Upper lobe of left lung (tissue), 6 donors: Measurements from ENCODE around the gene SULT1E1. TPM values are rescaled to one million over a fixed set of nuclear protein-coding genes. Genes with fewer than 3 reads are reported as not detected.

Experiments
- ATAC-seq, 2 donors: fragments of 200-7000 bp; cut with Tn5 transposase; one replicate each; pipeline ENCODE4 v1.9.1; 2022; ENCODE audit warnings: mild to moderate bottlenecking in 2 of 2, moderate library complexity in 2 of 2; ENCODE audit not compliant: low FRiP score in 2 of 2
- DNase-seq, 2 donors: peaks; one replicate each; pipeline ENCODE4 v3.0.0-alpha.2; 2019 to 2020
- H3K27ac ChIP-seq, 4 donors: fragments of 200-600 bp; sonication (generic); one replicate each; pipeline ENCODE4 v1.5.1; 2016 to 2019
- H3K27me3 ChIP-seq, 4 donors: fragments of 200-600 bp; sonication (generic); one replicate each; pipeline ENCODE4 v1.5.1; 2017 to 2019
- H3K36me3 ChIP-seq, 4 donors: fragments of 200-600 bp; sonication (generic); one replicate each; pipeline ENCODE4 v1.5.1; 2016 to 2019
- H3K4me1 ChIP-seq, 4 donors: fragments of 200-600 bp; sonication (generic); one replicate each; pipeline ENCODE4 v1.5.1; 2018 to 2019
- H3K4me3 ChIP-seq, 4 donors: fragments of 200-600 bp; sonication (generic); one replicate each; pipeline ENCODE4 v1.5.1; 2017 to 2019; ENCODE audit warnings: mild to moderate bottlenecking in 2 of 4, moderate library complexity in 1 of 4
- H3K9me3 ChIP-seq, 4 donors: fragments of 200-600 bp; sonication (generic); one replicate each; pipeline ENCODE4 v1.5.1; 2018 to 2019
- CTCF ChIP-seq, 6 experiments: fragments of 450-650 bp in 4 of 6; fragments of 200-600 bp in 2 of 6; sonication (generic) in 2 of 6; IDR thresholded peaks; one replicate each; pipeline ENCODE4 v1.5.1; 2016 to 2019; ENCODE audit warnings: antibody characterized with exemption in 6 of 6
- EP300 ChIP-seq, 4 donors: sonication (generic); formaldehyde crosslinking; IDR thresholded peaks; one replicate each; pipeline ENCODE4 v1.5.1; 2017; ENCODE audit warnings: antibody characterized with exemption in 4 of 4, control low read depth in 2 of 4
- POLR2A ChIP-seq, 4 donors: fragments of 450-650 bp; IDR thresholded peaks; one replicate each; pipeline ENCODE4 v1.5.1; 2016 to 2017; ENCODE audit warnings: antibody characterized with exemption in 4 of 4, mild to moderate bottlenecking in 2 of 4
- POLR2AphosphoS5 ChIP-seq, 2 donors: sonication (generic); formaldehyde crosslinking; IDR thresholded peaks; one replicate each; pipeline ENCODE4 v1.5.1; 2017; ENCODE audit warnings: antibody characterized with exemption in 2 of 2
- total RNA-seq, 6 donors: library from RNA; depleted of rRNA in 4 of 6; stranded (reverse); fragments of >200 nt in 4 of 6; gene quantifications; one replicate each; pipeline versions ENCODE4 v1.1.0 to v1.2.1, GENCODE V29; 2016 to 2021
- donor health status: DM: no; HTN: no; CAD: no; lungs with moderate emphysema.
- donor health status: DM: no; HTN: yes; CAD: no; lungs with severe emphysema.

Gene SULT1E1
- total RNA-seq, 6 donors from 2014 or later = 1.2 to 4.3 (median 2.2) TPM; not detected in 1

GRCh38 chr4:69793732-69794131 lies 66.2 kb downstream of the SULT1E1 start:
- no peak for ATAC-seq

More at GRCh38 chr4:69793732-69794131, 66.2 kb downstream of the SULT1E1 start:
- Histone ChIP-seq H3K4me1 (no peaks in the 10 kb centered on the region), H3K9me3 (no peaks in the 10 kb centered on the region), H3K27me3 (no peaks in the 10 kb centered on the region), H3K4me3 (no peak overlapping the region), H3K27ac (no peak overlapping the region), H3K36me3 (no peaks in the 10 kb centered on the region)
- no peak for DNase-seq
- no peak for TF ChIP-seq EP300 (IDR thresholded peaks at IDR 0.05)
- TF ChIP-seq POLR2AphosphoS5 (IDR thresholded peaks at IDR 0.05) = no peak
- TF ChIP-seq CTCF (IDR thresholded peaks at IDR 0.05) = no peak
- no peak for TF ChIP-seq POLR2A (IDR thresholded peaks at IDR 0.05)

Other genes with a start within 250 kb of the SULT1E1 start
- not detected for gene UGT2A2, start 220.5 kb downstream of the SULT1E1 start, total RNA-seq
- gene UGT2A1, start 206.9 kb downstream of the SULT1E1 start, total RNA-seq = under 1 TPM in 1 of 6 donors, not detected in 5; 0.59 TPM
- gene SULT1B1, start 99.5 kb downstream of the SULT1E1 start, total RNA-seq = 10 to 100 TPM in 1 of 6 donors, 1 to 10 TPM in 5; 2.1 to 12.9 (median 4.9) TPM
- not detected for gene CSN1S1, start 70.9 kb upstream of the SULT1E1 start, total RNA-seq
- not detected for gene CSN2, start 105.6 kb upstream of the SULT1E1 start, total RNA-seq
- gene STATH, start 135.8 kb upstream of the SULT1E1 start, total RNA-seq = not detected
- gene HTN3, start 168.3 kb upstream of the SULT1E1 start, total RNA-seq = not detected
- not detected for gene HTN1, start 190.3 kb upstream of the SULT1E1 start, total RNA-seq